HG03520 (cell line): ENCODE data around the gene TAS2R41.
A peak's percentile ranks its signal among the peaks of the same experiment; 100 is the strongest.

Experiments
- ATAC-seq: cut with Tn5 transposase; IDR thresholded peaks from one replicate; pipeline ENCODE4 v1.9.1; 2021; ENCODE audit warnings: mild to moderate bottlenecking, moderate library complexity; ENCODE audit not compliant: unreplicated experiment

The TAS2R41 gene

GRCh38 chr7:143477501-143478150 lies at the start of gene TAS2R41:
Gene TAS2R41 (plus strand): TSS chr7:143477873. CDS start chr7:143477873, 0 bp downstream.
- ATAC-seq, result no peak

GRCh38 chr7:143429770-143430698 lies 47.6 kb upstream of the TAS2R41 start:
- ATAC-seq, result no peak

GRCh38 chr7:143431109-143431508 lies 46.6 kb upstream of the TAS2R41 start:
- ATAC-seq, result no peak

GRCh38 chr7:143433759-143434158 lies 43.9 kb upstream of the TAS2R41 start:
- no peak for ATAC-seq

- ATAC-seq, result no peak
Measured at GRCh38 chr7:143434660-143435059, 43.0 kb upstream of the TAS2R41 start.

GRCh38 chr7:143435266-143435665 lies 42.4 kb upstream of the TAS2R41 start:
- no peak for ATAC-seq

- ATAC-seq, result peak; percentile 91
Measured at GRCh38 chr7:143436325-143436946, 41.2 kb upstream of the TAS2R41 start.

- ATAC-seq, result no peak
Measured at GRCh38 chr7:143437578-143437977, 40.1 kb upstream of the TAS2R41 start.

GRCh38 chr7:143439866-143440265 lies 37.8 kb upstream of the TAS2R41 start:
- ATAC-seq, result no peak

- no peak for ATAC-seq
Measured at GRCh38 chr7:143443153-143443552, 34.5 kb upstream of the TAS2R41 start, which contains the start of gene TAS2R60. Gene TAS2R60 (plus strand): TSS chr7:143443453. CDS start chr7:143443453, 0 bp downstream.

- no peak for ATAC-seq
Measured at GRCh38 chr7:143444063-143444782, 33.5 kb upstream of the TAS2R41 start.

GRCh38 chr7:143444785-143445184 lies 32.9 kb upstream of the TAS2R41 start:
- ATAC-seq, result no peak

- ATAC-seq, result no peak
Measured at GRCh38 chr7:143447466-143447865, 30.2 kb upstream of the TAS2R41 start.

GRCh38 chr7:143448429-143448828 lies 29.2 kb upstream of the TAS2R41 start:
- ATAC-seq, result no peak

- no peak for ATAC-seq
Measured at GRCh38 chr7:143449793-143450192, 27.9 kb upstream of the TAS2R41 start.

- ATAC-seq, result no peak
Measured at GRCh38 chr7:143451122-143451521, 26.6 kb upstream of the TAS2R41 start.

GRCh38 chr7:143451746-143452145 lies 25.9 kb upstream of the TAS2R41 start:
- ATAC-seq, result no peak

- ATAC-seq, result no peak
Measured at GRCh38 chr7:143452495-143452894, 25.2 kb upstream of the TAS2R41 start.

GRCh38 chr7:143454091-143454680 lies 23.5 kb upstream of the TAS2R41 start:
- no peak for ATAC-seq

GRCh38 chr7:143455491-143455890 lies 22.2 kb upstream of the TAS2R41 start:
- no peak for ATAC-seq
